IPS-18c (cell line): ENCODE measurements around the gene PCDHA6.
"Not testable (repeated sequence)": the region's sequence is repeated elsewhere in the genome, so short reads cannot be mapped to it uniquely, and the experiment has no call there.

Experiments used
- H3K4me3 ChIP-seq: 2 replicates; pipeline ENCODE4 v1.7.0; 2013; ENCODE audit warnings: low read depth, mild to moderate bottlenecking, low read length, moderate library complexity; ENCODE audit not compliant: insufficient read depth
- H3K9me3 ChIP-seq: one replicate; pipeline ENCODE4 v1.6.1; 2013; ENCODE audit warnings: mild to moderate bottlenecking, low read length, moderate library complexity; ENCODE audit not compliant: control insufficient read depth, insufficient read depth

The PCDHA6 gene

GRCh38 chr5:140806834-140807775, 20.7 kb upstream of the PCDHA6 start, which contains the start of gene PCDHA4:
Gene PCDHA4, plus strand, starts transcription at chr5:140807068.
- Histone ChIP-seq H3K9me3 (no peaks in the 10 kb centered on the region), H3K4me3 (peak within 1 kb of the TSS; percentile 69)

- not testable (repeated sequence) for H3K4me3 ChIP-seq, H3K9me3 ChIP-seq
Observed at GRCh38 chr5:140808241-140808888, 19.4 kb upstream of the PCDHA6 start.

- 0 out of 2 replicates have a peak overlapping the region, but pooled peaks have one; percentile 10 for H3K4me3 ChIP-seq
- H3K9me3 ChIP-seq, result no peaks in the 10 kb centered on the region
Observed at GRCh38 chr5:140808889-140809291, 18.9 kb upstream of the PCDHA6 start.

GRCh38 chr5:140821375-140822280, 6.1 kb upstream of the PCDHA6 start, which contains the start of gene PCDHA5:
Gene PCDHA5, plus strand, starts transcription at chr5:140821613.
- no peaks in the 10 kb centered on the region for H3K9me3 ChIP-seq
- H3K4me3 ChIP-seq, result no peak within 1 kb of the TSS

GRCh38 chr5:140822281-140822629, 5.5 kb upstream of the PCDHA6 start:
- Histone ChIP-seq H3K4me3 (no peak overlapping the region), H3K9me3 (no peaks in the 10 kb centered on the region)

- H3K9me3 ChIP-seq, H3K4me3 ChIP-seq: not testable (repeated sequence)
Observed at GRCh38 chr5:140822969-140823368, 4.8 kb upstream of the PCDHA6 start.

GRCh38 chr5:140823475-140823874, 4.3 kb upstream of the PCDHA6 start:
- H3K4me3 ChIP-seq, result no peak overlapping the region
- H3K9me3 ChIP-seq, result no peaks in the 10 kb centered on the region

- no peaks in the 10 kb centered on the region for H3K9me3 ChIP-seq
- H3K4me3 ChIP-seq, result no peak overlapping the region
Observed at GRCh38 chr5:140828362-140828737, 590 bp downstream of the PCDHA6 start.

GRCh38 chr5:140829511-140830501, 2.0 kb downstream of the PCDHA6 start:
- not testable (repeated sequence) for H3K4me3 ChIP-seq, H3K9me3 ChIP-seq

- no peak within 1 kb of the TSS for H3K4me3 ChIP-seq
Observed at GRCh38 chr5:140833993-140834392, 6.2 kb downstream of the PCDHA6 start, which contains the start of gene PCDHA7. Gene PCDHA7, plus strand, starts transcription at chr5:140834269. Its CDS starts 115 bp downstream, at chr5:140834384.

GRCh38 chr5:140834439-140835008, 6.8 kb downstream of the PCDHA6 start:
- H3K4me3 ChIP-seq, H3K9me3 ChIP-seq: not testable (repeated sequence)

More at GRCh38 chr5:140833993-140834392, 6.2 kb downstream of the PCDHA6 start, which contains the start of gene PCDHA7:
- peaks cover 2% of the 10 kb centered on the region for H3K9me3 ChIP-seq

- Histone ChIP-seq H3K4me3 (no peak overlapping the region), H3K9me3 (peaks cover 2% of the 10 kb centered on the region)
Observed at GRCh38 chr5:140835622-140836510, 8.1 kb downstream of the PCDHA6 start.

- H3K9me3 ChIP-seq, result no peaks in the 10 kb centered on the region
- H3K4me3 ChIP-seq, result peak within 1 kb of the TSS; percentile 25; the same call in 1 of the 2 replicates
Observed at GRCh38 chr5:140840978-140841962, 13.5 kb downstream of the PCDHA6 start, which contains the start of gene PCDHA8. Gene PCDHA8, plus strand, starts transcription at chr5:140841187. Its CDS starts 135 bp downstream, at chr5:140841322.
